ENCODE data around the gene DAPK3.
A peak's percentile ranks its signal among the peaks of the same experiment; 100 is the strongest.

DNA sequence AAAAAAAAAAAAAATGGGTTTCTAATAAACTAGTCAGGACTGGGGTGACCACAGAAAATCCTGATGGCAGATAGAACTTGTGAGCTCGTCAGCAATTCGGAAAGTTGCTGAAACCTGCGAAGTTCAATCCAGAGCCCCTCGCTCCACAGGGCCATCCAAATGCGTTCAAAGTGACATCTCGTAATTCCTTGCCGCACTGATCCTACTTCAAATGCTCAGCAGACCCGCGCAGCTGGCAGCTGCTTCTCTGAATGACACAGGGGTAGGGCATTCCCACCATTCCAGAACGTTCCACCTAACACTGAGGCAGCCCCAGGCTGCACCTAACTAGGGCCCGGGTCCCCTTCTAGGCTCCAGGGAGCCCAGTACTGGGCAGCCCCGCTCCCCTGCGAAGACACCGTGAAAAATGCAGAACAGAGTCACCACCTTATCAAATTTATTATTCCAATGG is 4.8 kb upstream of the DAPK3 start:
- TF ChIP-seq, protein P1, sequence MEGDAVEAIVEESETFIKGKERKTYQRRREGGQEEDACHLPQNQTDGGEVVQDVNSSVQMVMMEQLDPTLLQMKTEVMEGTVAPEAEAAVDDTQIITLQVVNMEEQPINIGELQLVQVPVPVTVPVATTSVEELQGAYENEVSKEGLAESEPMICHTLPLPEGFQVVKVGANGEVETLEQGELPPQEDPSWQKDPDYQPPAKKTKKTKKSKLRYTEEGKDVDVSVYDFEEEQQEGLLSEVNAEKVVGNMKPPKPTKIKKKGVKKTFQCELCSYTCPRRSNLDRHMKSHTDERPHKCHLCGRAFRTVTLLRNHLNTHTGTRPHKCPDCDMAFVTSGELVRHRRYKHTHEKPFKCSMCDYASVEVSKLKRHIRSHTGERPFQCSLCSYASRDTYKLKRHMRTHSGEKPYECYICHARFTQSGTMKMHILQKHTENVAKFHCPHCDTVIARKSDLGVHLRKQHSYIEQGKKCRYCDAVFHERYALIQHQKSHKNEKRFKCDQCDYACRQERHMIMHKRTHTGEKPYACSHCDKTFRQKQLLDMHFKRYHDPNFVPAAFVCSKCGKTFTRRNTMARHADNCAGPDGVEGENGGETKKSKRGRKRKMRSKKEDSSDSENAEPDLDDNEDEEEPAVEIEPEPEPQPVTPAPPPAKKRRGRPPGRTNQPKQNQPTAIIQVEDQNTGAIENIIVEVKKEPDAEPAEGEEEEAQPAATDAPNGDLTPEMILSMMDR (IDR thresholded peaks at IDR 0.05): no peak
- TF ChIP-seq EP300 (IDR thresholded peaks at IDR 0.05; ENCODE audit: low read depth) (no peak), POLR2AphosphoS5 (IDR thresholded peaks at IDR 0.05) (peak in 1 of 3 donors; percentile 23), POLR2A (IDR thresholded peaks at IDR 0.05) (no peak)

Data from transverse colon (tissue), 4 donors.